Keratinocyte (primary cell): Measurements from ENCODE around the gene NR1H3. TPM values are rescaled to one million over a fixed set of nuclear protein-coding genes. Genes with fewer than 3 reads are reported as not detected.

Experiments used
- DNase-seq: peaks from one replicate; pipeline ENCODE4 v3.0.0-alpha.2; 2011; ENCODE audit warnings: low read depth, missing footprints, low spot score
- FAIRE-seq: peaks from 2 replicates; lab custom pipeline; 2011; peaks lifted over from hg19 to GRCh38; lab: Jason Lieb, UNC
- H2AFZ ChIP-seq: 2 replicates; pipeline ENCODE4 v1.6.0; 2012; ENCODE audit warnings: low read length, control low read depth, inconsistent platforms; ENCODE audit not compliant: control insufficient read depth
- H3K27ac ChIP-seq: 2 replicates; pipeline ENCODE4 v1.5.1; 2011; ENCODE audit warnings: low read length; ENCODE audit not compliant: control insufficient read depth, insufficient read depth
- H3K27me3 ChIP-seq: 3 replicates; pipeline ENCODE4 v1.6.0; 2011; ENCODE audit warnings: low read length; ENCODE audit not compliant: control insufficient read depth, insufficient read depth; ENCODE audit errors: extremely low read depth
- H3K36me3 ChIP-seq, 2 experiments: 2 replicates in 1 of 2; 3 replicates in 1 of 2; pipeline ENCODE4 v1.5.1; 2011; ENCODE audit warnings: low read length in 2 of 2, mild to moderate bottlenecking in 1 of 2; ENCODE audit not compliant: control insufficient read depth in 2 of 2, insufficient read depth in 2 of 2; ENCODE audit errors: extremely low read depth in 1 of 2
- H3K4me1 ChIP-seq: 3 replicates; pipeline ENCODE4 v1.5.1; 2011; ENCODE audit warnings: low read length; ENCODE audit not compliant: control insufficient read depth, insufficient read depth; ENCODE audit errors: extremely low read depth
- H3K4me2 ChIP-seq: 3 replicates; pipeline ENCODE4 v1.6.0; 2011; ENCODE audit warnings: low read depth, low read length; ENCODE audit not compliant: control insufficient read depth, insufficient read depth; ENCODE audit errors: extremely low read depth
- H3K4me3 ChIP-seq, 3 experiments: fragments of 200-600 bp in 1 of 3; sonication (generic) in 1 of 3; 2 replicates in 2 of 3; 3 replicates in 1 of 3; pipeline ENCODE4 v1.5.1; 2011 to 2016; ENCODE audit warnings: low read length in 3 of 3, mild to moderate bottlenecking in 3 of 3, control low read depth in 2 of 3, inconsistent platforms in 1 of 3, low read depth in 1 of 3, mixed read lengths in 1 of 3, mixed run types in 1 of 3, moderate library complexity in 1 of 3; ENCODE audit not compliant: control insufficient read depth in 2 of 3, insufficient read depth in 2 of 3; ENCODE audit errors: extremely low read depth in 1 of 3
- H3K79me2 ChIP-seq: 2 replicates; pipeline ENCODE4 v1.6.0; 2012; ENCODE audit warnings: low read length; ENCODE audit not compliant: control insufficient read depth, insufficient read depth
- H3K9ac ChIP-seq: 3 replicates; pipeline ENCODE4 v1.6.0; 2011; ENCODE audit warnings: low read length; ENCODE audit not compliant: control insufficient read depth, insufficient read depth; ENCODE audit errors: extremely low read depth
- H3K9me1 ChIP-seq: 3 replicates; pipeline ENCODE4 v1.6.0; 2011; ENCODE audit warnings: low read length; ENCODE audit not compliant: control insufficient read depth, insufficient read depth; ENCODE audit errors: extremely low read depth
- H3K9me3 ChIP-seq: 2 replicates; pipeline ENCODE4 v1.5.1; 2012; ENCODE audit warnings: low read depth, low read length; ENCODE audit not compliant: control insufficient read depth
- H4K20me1 ChIP-seq: 3 replicates; pipeline ENCODE4 v1.6.0; 2011; ENCODE audit warnings: low read length; ENCODE audit not compliant: control insufficient read depth, insufficient read depth; ENCODE audit errors: extremely low read depth
- CTCF ChIP-seq, 3 experiments: IDR thresholded peaks in 1 of 3; conservative IDR thresholded peaks in 1 of 3; optimal IDR thresholded peaks in 1 of 3; 2 replicates in 2 of 3; 3 replicates in 1 of 3; pipeline versions ENCODE3 to v1.5.1; 2011; ENCODE audit warnings: low read length in 3 of 3, mild to moderate bottlenecking in 3 of 3, moderate library complexity in 2 of 3, control low read depth in 1 of 3, inconsistent platforms in 1 of 3; ENCODE audit not compliant: insufficient read depth in 2 of 3; ENCODE audit errors: extremely low read depth in 1 of 3
- EZH2 ChIP-seq: IDR thresholded peaks from one replicate; pipeline ENCODE4 v1.6.1; 2012; ENCODE audit warnings: inconsistent platforms, mild to moderate bottlenecking, low read length, moderate library complexity
- dilution Hi-C: fragments of 300-500 bp; cut with MboI; formaldehyde crosslinking; loops from one replicate; pipeline ENCODE4 v1.7.0; 2020; ENCODE audit warnings: low sequenced_read_pairs; ENCODE audit not compliant: extremely low pct_ligation_motif_present
- polyA plus RNA-seq, 5 experiments: library from polyadenylated mRNA; depleted of rRNA in 3 of 5; stranded (reverse) in 3 of 5; stranded (forward) in 1 of 5; unstranded in 1 of 5; fragments of >200 nt; gene quantifications; 1 replicate in 1 of 5; 2 replicates in 3 of 5; 3 replicates in 1 of 5; pipeline versions ENCODE4 v1.2.1 to v1.2.3, GENCODE V29; 2011 to 2012; ENCODE audit warnings: missing spikeins in 2 of 5, low read depth in 1 of 5, low replicate concordance in 1 of 5

Gene NR1H3
- polyA plus RNA-seq, 1 donor (not counting 4 experiments of a cell fraction or from before 2014, with no cell fraction given): 9.1 TPM

GRCh38 chr11:47208628-47209027 lies 49.2 kb upstream of the NR1H3 start:
- no peaks in the 10 kb centered on the region for H3K36me3 ChIP-seq
- dilution Hi-C loops: no loop called here
- no peak overlapping the region for H3K27ac ChIP-seq

GRCh38 chr11:47212938-47213337 lies 44.9 kb upstream of the NR1H3 start:
- H3K4me2 ChIP-seq: no peak overlapping the region
- H3K9ac ChIP-seq: no peak overlapping the region
- H3K9me1 ChIP-seq: no peaks in the 10 kb centered on the region
- H3K4me3 ChIP-seq: no peak overlapping the region
- H3K27me3 ChIP-seq: no peaks in the 10 kb centered on the region
- no peak overlapping the region for H2AFZ ChIP-seq
- no peak overlapping the region for H3K27ac ChIP-seq
- peaks cover 0 to 4% of the 10 kb centered on the region in 2 experiments for H3K36me3 ChIP-seq
- peaks cover 32% of the 10 kb centered on the region for H3K4me1 ChIP-seq
- no peak for TF ChIP-seq CTCF (optimal IDR thresholded peaks at IDR 0.05 in 1 of 3, IDR thresholded peaks at IDR 0.05 in 1 of 3, conservative IDR thresholded peaks at IDR 0.05 in 1 of 3; ENCODE audit: extremely low read depth in 1 of 3, insufficient read depth in 2 of 3, low read length in 3 of 3)
- peaks cover 16% of the 10 kb centered on the region for H3K79me2 ChIP-seq
- no peak for DNase-seq
- H3K9me3 ChIP-seq: no peaks in the 10 kb centered on the region
- FAIRE-seq: no peak
- dilution Hi-C loops: no loop called here
- H4K20me1 ChIP-seq: no peaks in the 10 kb centered on the region

More at GRCh38 chr11:47208628-47209027, 49.2 kb upstream of the NR1H3 start:
- Histone ChIP-seq H4K20me1 (no peaks in the 10 kb centered on the region), H3K9me3 (no peaks in the 10 kb centered on the region), H3K79me2 (no peaks in the 10 kb centered on the region), H3K4me1 (peaks cover 24% of the 10 kb centered on the region), H3K4me2 (no peak overlapping the region), H3K9ac (no peak overlapping the region), H3K4me3 (no peak overlapping the region), H2AFZ (no peak overlapping the region), H3K9me1 (no peaks in the 10 kb centered on the region), H3K27me3 (no peaks in the 10 kb centered on the region)
- FAIRE-seq: no peak
- TF ChIP-seq EZH2 (no peak), CTCF (optimal IDR thresholded peaks at IDR 0.05 in 1 of 3, IDR thresholded peaks at IDR 0.05 in 1 of 3, conservative IDR thresholded peaks at IDR 0.05 in 1 of 3; ENCODE audit: extremely low read depth in 1 of 3, insufficient read depth in 2 of 3, low read length in 3 of 3) (no peak)
- no peak for DNase-seq
